HG03095 (cell line): ENCODE measurements around the gene GNG7.
"Not testable (repeated sequence)": the region's sequence is repeated elsewhere in the genome, so short reads cannot be mapped to it uniquely, and the experiment has no call there.

ENCODE experiments used
- ATAC-seq: cut with Tn5 transposase; IDR thresholded peaks from one replicate; pipeline ENCODE4 v1.9.1; 2021; ENCODE audit warnings: moderate library complexity; ENCODE audit not compliant: unreplicated experiment

Gene GNG7

GRCh38 chr19:2556221-2557092 lies 146.0 kb downstream of the GNG7 start:
- ATAC-seq = no peak

- ATAC-seq = no peak
Observed at GRCh38 chr19:2555422-2556220, 146.9 kb downstream of the GNG7 start.

GRCh38 chr19:2554856-2555255 lies 147.6 kb downstream of the GNG7 start:
- no peak for ATAC-seq

- ATAC-seq = no peak
Observed at GRCh38 chr19:2553510-2553909, 149.0 kb downstream of the GNG7 start.

- no peak for ATAC-seq
Observed at GRCh38 chr19:2552859-2553258, 149.6 kb downstream of the GNG7 start.

GRCh38 chr19:2551864-2552185 lies 150.7 kb downstream of the GNG7 start:
- ATAC-seq = no peak

- no peak for ATAC-seq
Observed at GRCh38 chr19:2551172-2551863, 151.2 kb downstream of the GNG7 start.

- ATAC-seq = no peak
Observed at GRCh38 chr19:2550431-2551171, 151.9 kb downstream of the GNG7 start.

- ATAC-seq = no peak
Observed at GRCh38 chr19:2549701-2550191, 152.7 kb downstream of the GNG7 start.

- ATAC-seq = no peak
Observed at GRCh38 chr19:2548966-2549365, 153.5 kb downstream of the GNG7 start.

GRCh38 chr19:2547721-2548120 lies 154.8 kb downstream of the GNG7 start:
- no peak for ATAC-seq

GRCh38 chr19:2547033-2547680 lies 155.3 kb downstream of the GNG7 start:
- ATAC-seq = no peak

- no peak for ATAC-seq
Observed at GRCh38 chr19:2546128-2547032, 156.1 kb downstream of the GNG7 start.

GRCh38 chr19:2545416-2546127 lies 156.9 kb downstream of the GNG7 start:
- not testable (repeated sequence) for ATAC-seq

GRCh38 chr19:2544576-2545415 lies 157.7 kb downstream of the GNG7 start:
- no peak for ATAC-seq

- ATAC-seq = no peak
Observed at GRCh38 chr19:2543463-2544442, 158.7 kb downstream of the GNG7 start.
